ENCODE measurements around the gene SUCLG1.

GRCh38 chr2:84450288-84451227 is 8.5 kb downstream of the SUCLG1 start:
- TF ChIP-seq EZH2 (IDR thresholded peaks at IDR 0.05; ENCODE audit: insufficient read depth, low read length): no peak
- TF ChIP-seq CTCF (IDR thresholded peaks at IDR 0.05; ENCODE audit: insufficient read depth, low read depth, low read length): no peak

Data from astrocyte (in vitro differentiated cells and primary cell).